Stomach (tissue), 9 donors: Measurements from ENCODE around the gene RFX3. TPM values are rescaled to one million over a fixed set of nuclear protein-coding genes. Genes with fewer than 3 reads are reported as not detected.
A peak's percentile ranks its signal among the peaks of the same experiment; 100 is the strongest.

Experiments
- DNase-seq, 2 donors: peaks; one replicate each; pipeline versions ENCODE4 v3.0.0 to v3.0.0-alpha.2; 2013 to 2019
- H3K27ac ChIP-seq, 5 donors: fragments of 200-600 bp in 4 of 5; sonication (generic) in 4 of 5; one replicate each; pipeline ENCODE4 v1.5.1; 2013 to 2019; ENCODE audit warnings: mild to moderate bottlenecking in 1 of 5, moderate library complexity in 1 of 5
- H3K27me3 ChIP-seq, 3 donors: fragments of 200-600 bp; sonication (generic); one replicate each; pipeline ENCODE4 v1.5.1; 2017 to 2019; ENCODE audit warnings: mixed run types in 1 of 3
- H3K36me3 ChIP-seq, 4 donors: fragments of 200-600 bp; sonication (generic); 1 replicate in 3 of 4; 2 replicates in 1 of 4; pipeline ENCODE4 v1.5.1; 2016 to 2019
- H3K4me1 ChIP-seq, 4 donors: fragments of 200-600 bp; sonication (generic); one replicate each; pipeline ENCODE4 v1.5.1; 2016 to 2019
- H3K4me3 ChIP-seq, 4 donors: fragments of 200-600 bp; sonication (generic) in 3 of 4; one replicate each; pipeline ENCODE4 v1.5.1; 2016 to 2019; ENCODE audit warnings: mild to moderate bottlenecking in 1 of 4
- H3K9me3 ChIP-seq, 4 donors: fragments of 200-600 bp; sonication (generic); one replicate each; pipeline ENCODE4 v1.5.1; 2016 to 2019
- EP300 ChIP-seq: sonication (generic); formaldehyde crosslinking; IDR thresholded peaks from one replicate; pipeline ENCODE4 v1.6.1; 2017; ENCODE audit warnings: antibody characterized with exemption
- POLR2A ChIP-seq, 4 donors: fragments of 450-650 bp; IDR thresholded peaks; one replicate each; pipeline ENCODE4 v1.6.1; 2016; ENCODE audit warnings: antibody characterized with exemption in 4 of 4, control low read depth in 2 of 4, mild to moderate bottlenecking in 1 of 4, moderate library complexity in 1 of 4
- POLR2AphosphoS5 ChIP-seq, 3 donors: sonication (generic); formaldehyde crosslinking; IDR thresholded peaks; one replicate each; pipeline ENCODE4 v1.6.1; 2016; ENCODE audit warnings: antibody characterized with exemption in 3 of 3
- WGBS, 5 donors: extraction: QIAGEN DNeasy Blood & Tissue Kit in 3 of 5; methylation state at CpG; one replicate each; pipeline versions ENCODE4 v1.1.5 to v1.1.7; 2013 to 2018; 5-methylcytosine and 5-hydroxymethylcytosine counted together
- intact Hi-C: fragments of 100-400 bp; cut with DNase I; formaldehyde crosslinking; loops from one replicate; pipeline ENCODE4 v1.15.1; 2023; ENCODE audit warnings: low total_unique reads
- polyA plus RNA-seq, 3 donors: library from polyadenylated mRNA; stranded (reverse); fragments of 200-250 nt; gene quantifications; one replicate each; pipeline ENCODE4 v1.2.3, GENCODE V29; 2013
- total RNA-seq, 5 donors: library from RNA; depleted of rRNA; stranded (reverse); fragments of >200 nt; gene quantifications; one replicate each; pipeline versions ENCODE4 v1.1.0 to v1.2.3, GENCODE V29; 2014 to 2016
- TF ChIP-seq, protein P1 (sequence below), 7 experiments: fragments of 450-650 bp in 4 of 7; fragments of 200-600 bp in 3 of 7; sonication (generic) in 3 of 7; IDR thresholded peaks; one replicate each; pipeline ENCODE4 v1.5.1; 2016 to 2019; ENCODE audit warnings: antibody characterized with exemption in 7 of 7, control low read depth in 2 of 7, mild to moderate bottlenecking in 1 of 7
- donor health status: healthy with polysubstance abuse.
- donor health status: Bipolar disorder and iron deficiency.
- donor health status: healthy.

Gene RFX3
- total and polyA plus RNA-seq, 8 donors, result 0.76 to 22.8 (median 6.1) TPM

DNA sequence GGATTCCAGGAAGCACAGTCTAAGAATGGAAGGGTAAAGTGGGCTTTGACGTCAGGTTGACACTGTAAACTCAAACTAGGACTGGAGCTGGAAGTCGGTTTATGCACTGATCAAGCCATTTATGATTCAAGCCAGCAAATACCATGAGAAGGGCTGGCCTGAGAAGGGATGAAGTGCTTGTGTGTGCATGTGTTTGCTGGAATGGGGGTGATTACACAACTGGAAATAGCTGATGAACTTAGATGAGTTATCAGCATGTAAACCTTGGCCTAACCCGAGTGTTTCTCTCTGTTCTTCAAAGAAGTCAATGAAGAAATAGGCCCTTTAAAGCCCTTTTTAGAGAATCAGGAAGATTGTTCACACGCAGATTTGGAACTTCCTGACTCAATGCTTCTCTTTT, 287.6 kb downstream of the RFX3 start:
- H3K4me3 ChIP-seq, result no peak overlapping the region
- peaks cover 0 to 4% (median 0%) of the 10 kb centered on the region in 4 donors for H3K4me1 ChIP-seq
- H3K36me3 ChIP-seq, result peaks cover 0 to 12% (median 6%) of the 10 kb centered on the region in 4 donors
- 86 to 90% (median 87%) methylated on average over 4 of the region's 4 CpGs for WGBS, 5 donors
- H3K27me3 ChIP-seq, result no peaks in the 10 kb centered on the region
- intact Hi-C loops, result no loop called here
- H3K9me3 ChIP-seq, result no peaks in the 10 kb centered on the region
- no peak overlapping the region for H3K27ac ChIP-seq
- TF ChIP-seq, protein P1, sequence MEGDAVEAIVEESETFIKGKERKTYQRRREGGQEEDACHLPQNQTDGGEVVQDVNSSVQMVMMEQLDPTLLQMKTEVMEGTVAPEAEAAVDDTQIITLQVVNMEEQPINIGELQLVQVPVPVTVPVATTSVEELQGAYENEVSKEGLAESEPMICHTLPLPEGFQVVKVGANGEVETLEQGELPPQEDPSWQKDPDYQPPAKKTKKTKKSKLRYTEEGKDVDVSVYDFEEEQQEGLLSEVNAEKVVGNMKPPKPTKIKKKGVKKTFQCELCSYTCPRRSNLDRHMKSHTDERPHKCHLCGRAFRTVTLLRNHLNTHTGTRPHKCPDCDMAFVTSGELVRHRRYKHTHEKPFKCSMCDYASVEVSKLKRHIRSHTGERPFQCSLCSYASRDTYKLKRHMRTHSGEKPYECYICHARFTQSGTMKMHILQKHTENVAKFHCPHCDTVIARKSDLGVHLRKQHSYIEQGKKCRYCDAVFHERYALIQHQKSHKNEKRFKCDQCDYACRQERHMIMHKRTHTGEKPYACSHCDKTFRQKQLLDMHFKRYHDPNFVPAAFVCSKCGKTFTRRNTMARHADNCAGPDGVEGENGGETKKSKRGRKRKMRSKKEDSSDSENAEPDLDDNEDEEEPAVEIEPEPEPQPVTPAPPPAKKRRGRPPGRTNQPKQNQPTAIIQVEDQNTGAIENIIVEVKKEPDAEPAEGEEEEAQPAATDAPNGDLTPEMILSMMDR (IDR thresholded peaks at IDR 0.05), result no peak
- TF ChIP-seq POLR2A (IDR thresholded peaks at IDR 0.05) (no peak), POLR2AphosphoS5 (IDR thresholded peaks at IDR 0.05) (no peak), EP300 (no peak)
- DNase-seq, result no peak

DNA sequence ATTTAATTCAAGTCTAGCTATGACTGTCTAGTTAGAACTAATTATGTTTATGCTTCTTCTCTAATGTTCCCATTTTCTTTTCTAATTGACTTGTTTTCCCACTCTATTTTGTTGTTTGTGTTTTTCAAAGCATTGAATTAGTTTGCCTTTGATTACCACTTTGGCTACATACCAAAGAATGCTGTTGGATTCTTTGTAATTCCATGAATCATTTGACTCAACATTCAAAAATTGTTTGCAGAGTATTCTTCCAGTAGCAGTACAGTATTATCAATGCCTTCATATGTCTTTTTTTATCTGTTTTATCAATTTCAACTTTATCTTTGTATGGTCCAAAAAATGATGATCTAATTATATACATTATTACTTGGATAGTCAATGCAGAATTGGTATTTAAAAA, 288.7 kb downstream of the RFX3 start:
- no peaks in the 10 kb centered on the region for H3K27me3 ChIP-seq
- H3K4me1 ChIP-seq, result peaks cover 0 to 4% (median 0%) of the 10 kb centered on the region in 4 donors
- H3K4me3 ChIP-seq, result no peak overlapping the region
- H3K27ac ChIP-seq, result no peak overlapping the region
- no peak for DNase-seq
- H3K9me3 ChIP-seq, result no peaks in the 10 kb centered on the region
- intact Hi-C loops, result no loop called here
- no peak for TF ChIP-seq EP300
- TF ChIP-seq POLR2A (IDR thresholded peaks at IDR 0.05), result no peak
- H3K36me3 ChIP-seq, result peaks cover 0 to 12% (median 6%) of the 10 kb centered on the region in 4 donors

DNA sequence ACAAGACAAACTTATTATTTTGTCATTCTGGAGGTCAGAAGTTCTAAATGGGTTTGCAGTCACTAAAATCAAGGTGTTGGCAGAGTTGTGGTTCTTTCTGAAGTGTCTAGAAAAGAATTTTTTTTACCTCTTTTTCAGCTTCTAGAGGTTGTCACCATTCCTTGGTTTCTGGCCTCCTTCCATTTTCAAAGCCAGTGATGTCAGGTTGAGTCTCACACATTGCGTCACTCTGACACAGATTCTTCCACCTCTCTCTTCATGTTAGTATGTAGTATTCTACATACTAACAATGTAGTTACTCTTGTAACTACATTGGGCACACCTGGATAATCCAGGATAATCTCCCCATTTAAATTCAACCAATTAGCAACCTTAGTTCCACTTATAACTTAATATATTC, 290.3 kb downstream of the RFX3 start:
- no peak for DNase-seq
- intact Hi-C loops, result no loop called here
- Histone ChIP-seq H3K4me3 (no peak overlapping the region), H3K27me3 (no peaks in the 10 kb centered on the region), H3K9me3 (no peaks in the 10 kb centered on the region), H3K4me1 (no peaks in the 10 kb centered on the region), H3K27ac (no peak overlapping the region), H3K36me3 (peaks cover 0 to 12% (median 6%) of the 10 kb centered on the region in 4 donors)
- WGBS, 5 donors, result 93 to 100% (median 97%) methylated on average over 1 of the region's 1 CpG
- TF ChIP-seq POLR2AphosphoS5 (IDR thresholded peaks at IDR 0.05) (no peak), EP300 (no peak), POLR2A (IDR thresholded peaks at IDR 0.05) (no peak)
- TF ChIP-seq, protein P1 (IDR thresholded peaks at IDR 0.05), result no peak

DNA sequence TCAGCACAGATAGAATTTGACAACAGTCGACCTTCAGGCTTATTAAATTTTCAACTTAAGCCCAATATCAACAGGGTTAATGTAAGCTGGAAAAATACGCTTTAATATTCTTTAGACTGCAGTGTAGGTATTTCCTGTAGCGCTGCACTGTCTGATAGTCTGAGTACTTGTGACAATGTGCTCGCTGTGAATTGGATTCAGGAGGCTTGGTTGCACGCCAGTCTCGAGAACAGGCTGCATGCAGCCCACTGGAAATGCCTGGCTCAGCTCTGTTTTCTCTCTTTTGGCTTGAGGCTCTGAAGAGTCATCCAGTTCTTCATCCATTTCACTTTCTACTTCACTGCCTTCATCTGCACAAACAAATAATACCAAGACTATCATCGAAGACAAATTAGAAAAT, 300.9 kb downstream of the RFX3 start:
- peaks cover 0 to 24% (median 6%) of the 10 kb centered on the region in 4 donors for H3K36me3 ChIP-seq
- TF ChIP-seq POLR2A (IDR thresholded peaks at IDR 0.05), result no peak
- TF ChIP-seq POLR2AphosphoS5 (IDR thresholded peaks at IDR 0.05), result no peak
- TF ChIP-seq, protein P1 (IDR thresholded peaks at IDR 0.05), result no peak
- no peak for TF ChIP-seq EP300
- H3K27me3 ChIP-seq, result no peaks in the 10 kb centered on the region
- no peak overlapping the region for H3K4me3 ChIP-seq
- no peaks in the 10 kb centered on the region for H3K9me3 ChIP-seq
- no peaks in the 10 kb centered on the region for H3K4me1 ChIP-seq
- DNase-seq, result peak in 1 of 2 donors; percentile 52
- 75 to 88% (median 82%) methylated on average over 7 of the region's 7 CpGs for WGBS, 5 donors
- no peak overlapping the region for H3K27ac ChIP-seq
- intact Hi-C loops, result no loop called here

DNA sequence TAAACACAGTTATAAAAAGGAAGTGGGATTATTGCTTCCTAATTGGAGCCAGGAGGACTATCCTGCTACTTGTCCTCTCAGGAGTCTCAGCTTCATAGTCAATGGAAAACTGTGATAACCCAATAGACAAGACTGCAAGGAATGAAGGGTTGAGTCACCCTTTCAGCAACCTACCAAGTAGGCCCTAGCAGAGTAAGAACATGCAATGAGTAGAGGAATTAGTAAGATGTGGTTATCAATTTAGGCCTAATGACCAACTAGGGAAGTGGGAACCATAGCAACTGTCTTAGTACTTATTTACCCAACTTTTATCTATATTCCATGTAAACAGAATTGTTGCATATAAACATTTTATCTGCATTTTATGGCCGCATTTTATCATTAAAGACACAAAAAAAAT, 310.1 kb downstream of the RFX3 start:
- H3K4me3 ChIP-seq, result no peak overlapping the region
- H3K9me3 ChIP-seq, result no peaks in the 10 kb centered on the region
- DNase-seq, result no peak
- no peak overlapping the region for H3K27ac ChIP-seq
- TF ChIP-seq POLR2AphosphoS5 (IDR thresholded peaks at IDR 0.05) (no peak), POLR2A (IDR thresholded peaks at IDR 0.05) (no peak), EP300 (no peak)
- TF ChIP-seq, protein P1 (IDR thresholded peaks at IDR 0.05), result no peak
- no peaks in the 10 kb centered on the region for H3K36me3 ChIP-seq
- 18 to 40% (median 33%) methylated on average over 1 of the region's 1 CpG for WGBS, 5 donors
- intact Hi-C loops, result no loop called here
- H3K27me3 ChIP-seq, result no peaks in the 10 kb centered on the region
- no peaks in the 10 kb centered on the region for H3K4me1 ChIP-seq
